Measurements from ENCODE around the gene SLC7A8.
"Not testable (repeated sequence)": the region's sequence is repeated elsewhere in the genome, so short reads cannot be mapped to it uniquely, and the experiment has no call there.

Gene SLC7A8

GRCh38 chr14:23183479-23183878 lies at the start of gene SLC7A8:
Gene SLC7A8, minus strand, starts transcription at chr14:23183660. Its CDS starts 746 bp downstream, at chr14:23182914.
- no peak for DNase-seq

GRCh38 chr14:23232241-23232808 lies 48.9 kb upstream of the SLC7A8 start:
- DNase-seq, result not testable (repeated sequence)

GRCh38 chr14:23228812-23229211 lies 45.4 kb upstream of the SLC7A8 start:
- peak; percentile 18 for DNase-seq

- no peak for DNase-seq
Measured at GRCh38 chr14:23227566-23227965, 44.1 kb upstream of the SLC7A8 start.

GRCh38 chr14:23224958-23225357 lies 41.5 kb upstream of the SLC7A8 start:
- DNase-seq, result not testable (repeated sequence)

GRCh38 chr14:23219075-23219474 lies 35.6 kb upstream of the SLC7A8 start:
- no peak for DNase-seq

- DNase-seq, result no peak
Measured at GRCh38 chr14:23217032-23218020, 33.9 kb upstream of the SLC7A8 start.

GRCh38 chr14:23215421-23215820 lies 32.0 kb upstream of the SLC7A8 start:
- no peak for DNase-seq

- no peak for DNase-seq
Measured at GRCh38 chr14:23209651-23210423, 26.4 kb upstream of the SLC7A8 start.

- no peak for DNase-seq
Measured at GRCh38 chr14:23208324-23208723, 24.9 kb upstream of the SLC7A8 start.

GRCh38 chr14:23207146-23207540 lies 23.7 kb upstream of the SLC7A8 start:
- DNase-seq, result no peak

- no peak for DNase-seq
Measured at GRCh38 chr14:23206422-23207145, 23.1 kb upstream of the SLC7A8 start.

GRCh38 chr14:23202001-23202400 lies 18.5 kb upstream of the SLC7A8 start:
- DNase-seq, result no peak

- not testable (repeated sequence) for DNase-seq
Measured at GRCh38 chr14:23199141-23199540, 15.7 kb upstream of the SLC7A8 start.

GRCh38 chr14:23196487-23196886 lies 13.0 kb upstream of the SLC7A8 start:
- not testable (repeated sequence) for DNase-seq

- no peak for DNase-seq
Measured at GRCh38 chr14:23195552-23196101, 12.2 kb upstream of the SLC7A8 start.

- no peak for DNase-seq
Measured at GRCh38 chr14:23193432-23193831, 10.0 kb upstream of the SLC7A8 start.

- no peak for DNase-seq
Measured at GRCh38 chr14:23187925-23188324, 4.5 kb upstream of the SLC7A8 start.

GRCh38 chr14:23186913-23187654 lies 3.6 kb upstream of the SLC7A8 start:
- DNase-seq, result peak; percentile 22

- DNase-seq, result no peak
Measured at GRCh38 chr14:23185063-23185462, 1.6 kb upstream of the SLC7A8 start.

GRCh38 chr14:23183158-23183470 lies 346 bp downstream of the SLC7A8 start:
- DNase-seq, result no peak
